ENCODE measurements around the gene RPL27A. TPM values are rescaled to one million over a fixed set of nuclear protein-coding genes. Genes with fewer than 3 reads are reported as not detected.

RPL27A gene
- polyA plus RNA-seq = 1,000 to 10,000 TPM; 1,341 to 3,208 (median 1,820) TPM

GRCh38 chr11:8682303-8683114 lies at the start of gene RPL27A, which contains the start of gene TRIM66:
Gene RPL27A (plus strand): TSS chr11:8682792. CDS start chr11:8682814, 22 bp downstream.
Gene TRIM66 (minus strand): TSS chr11:8682665. CDS start chr11:8672274, 10,391 bp downstream.
- H3K4me3 Mint-ChIP-seq = peak within 1 kb of the TSS; percentile 93 to 96 (median 95)
- H3K9me3 Mint-ChIP-seq = no peaks in the 10 kb centered on the region
- H3K27me3 Mint-ChIP-seq (ENCODE audit: low read depth in 3 of 3) = peaks cover 2 to 13% (median 13%) of the 10 kb centered on the region in 3 donors
- peaks cover 17 to 25% (median 17%) of the 10 kb centered on the region in 3 donors for H3K36me3 Mint-ChIP-seq
- H3K27ac Mint-ChIP-seq = peak within 1 kb of the TSS; percentile 94 to 99 (median 97)
- DNase-seq = peak; percentile 98 to 99 (median 98)
- peaks cover 48 to 56% of the 10 kb centered on the region in 2 donors for H3K4me1 Mint-ChIP-seq

GRCh38 chr11:8634498-8634897 lies 48.1 kb upstream of the RPL27A start:
- H3K27me3 Mint-ChIP-seq (ENCODE audit: low read depth in 3 of 3) = peaks cover 0 to 2% (median 0%) of the 10 kb centered on the region in 3 donors
- no peak overlapping the region for H3K27ac Mint-ChIP-seq
- no peak overlapping the region for H3K4me3 Mint-ChIP-seq
- H3K36me3 Mint-ChIP-seq = peaks cover 28 to 57% (median 55%) of the 10 kb centered on the region in 3 donors
- H3K4me1 Mint-ChIP-seq = no peaks in the 10 kb centered on the region
- peaks cover 0 to 4% (median 0%) of the 10 kb centered on the region in 6 donors for H3K9me3 Mint-ChIP-seq
- DNase-seq = no peak

DNA sequence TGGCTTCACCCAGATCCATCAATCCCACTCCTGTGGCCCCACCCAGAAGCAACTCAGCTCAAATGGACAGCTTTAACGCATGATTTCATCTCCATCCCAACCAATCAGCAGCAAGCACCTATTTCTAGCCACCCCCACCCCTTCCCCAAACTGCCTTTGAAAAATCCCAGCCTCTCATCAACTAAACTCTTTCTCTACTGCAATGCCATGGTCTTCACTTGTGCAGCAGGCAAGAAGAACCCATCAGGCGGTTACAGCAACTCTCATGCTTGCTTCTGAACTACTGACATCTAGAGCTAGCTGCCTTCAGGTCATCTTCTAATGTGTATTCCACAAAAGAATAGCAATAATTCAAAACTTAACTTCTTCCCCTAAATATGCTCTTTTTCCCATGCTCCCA lies 46.5 kb upstream of the RPL27A start:
- no peak overlapping the region for H3K4me3 Mint-ChIP-seq
- no peaks in the 10 kb centered on the region for H3K27me3 Mint-ChIP-seq (ENCODE audit: low read depth in 3 of 3)
- peaks cover 29 to 65% (median 60%) of the 10 kb centered on the region in 3 donors for H3K36me3 Mint-ChIP-seq

DNA sequence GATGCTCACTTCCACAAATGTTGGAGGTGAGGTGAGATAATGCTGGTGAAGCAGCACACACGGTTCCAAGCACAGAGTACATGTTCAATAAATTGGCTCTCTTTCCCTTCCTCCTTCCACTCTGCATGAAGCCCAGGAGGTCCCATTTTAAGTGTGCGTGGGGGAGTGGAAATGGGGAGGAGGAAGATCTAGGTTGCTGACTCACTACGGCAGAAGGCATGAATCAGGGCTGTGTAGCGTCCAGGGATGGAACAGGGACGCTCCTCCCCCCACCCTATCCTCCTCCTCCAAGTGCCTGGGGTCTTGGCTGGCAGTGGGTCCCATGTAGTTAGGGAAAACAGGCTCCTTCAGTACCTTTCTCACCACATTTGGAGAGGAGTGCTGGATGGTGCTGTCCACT lies 44.3 kb upstream of the RPL27A start:
- Mint-ChIP-seq H3K9me3 (peaks cover 0 to 4% (median 0%) of the 10 kb centered on the region in 6 donors), H3K4me1 (no peaks in the 10 kb centered on the region), H3K27me3 (ENCODE audit: low read depth in 3 of 3) (no peaks in the 10 kb centered on the region), H3K36me3 (peaks cover 36 to 70% (median 60%) of the 10 kb centered on the region in 3 donors), H3K27ac (no peak overlapping the region), H3K4me3 (no peak overlapping the region)
- DNase-seq = no peak

More for the DNA sequence above, 46.5 kb upstream of the RPL27A start:
- Mint-ChIP-seq H3K4me1 (no peaks in the 10 kb centered on the region), H3K9me3 (peaks cover 0 to 4% (median 0%) of the 10 kb centered on the region in 6 donors), H3K27ac (no peak overlapping the region)
- DNase-seq = no peak

DNA sequence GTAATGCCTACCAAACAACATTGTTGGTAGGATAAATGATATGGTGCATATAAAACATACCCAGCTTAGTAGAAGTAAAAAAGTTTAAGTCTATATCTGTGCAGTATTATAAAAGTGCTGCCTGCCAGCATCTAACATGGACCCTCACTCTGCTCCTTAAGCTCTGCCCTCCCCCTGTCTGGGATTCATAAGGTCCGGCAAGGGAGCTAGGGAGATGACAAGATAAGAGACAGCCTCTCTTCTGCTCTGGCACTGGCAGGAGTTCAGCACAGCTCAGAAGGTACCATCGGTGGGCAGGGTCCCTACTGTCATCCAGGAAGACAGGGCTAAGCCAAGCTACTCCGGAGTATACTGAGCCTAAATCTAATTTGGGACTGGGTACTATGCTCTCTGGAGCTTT lies 42.9 kb upstream of the RPL27A start:
- Mint-ChIP-seq H3K9me3 (peaks cover 0 to 4% (median 0%) of the 10 kb centered on the region in 6 donors), H3K4me1 (no peaks in the 10 kb centered on the region), H3K27me3 (ENCODE audit: low read depth in 3 of 3) (no peaks in the 10 kb centered on the region), H3K27ac (no peak overlapping the region), H3K4me3 (no peak overlapping the region), H3K36me3 (peaks cover 36 to 70% (median 59%) of the 10 kb centered on the region in 3 donors)
- DNase-seq = no peak

GRCh38 chr11:8640267-8640906 lies 42.2 kb upstream of the RPL27A start:
- peaks cover 0 to 4% (median 0%) of the 10 kb centered on the region in 6 donors for H3K9me3 Mint-ChIP-seq
- no peak overlapping the region for H3K27ac Mint-ChIP-seq
- peaks cover 36 to 63% (median 51%) of the 10 kb centered on the region in 3 donors for H3K36me3 Mint-ChIP-seq
- H3K27me3 Mint-ChIP-seq (ENCODE audit: low read depth in 3 of 3) = no peaks in the 10 kb centered on the region
- DNase-seq = no peak
- H3K4me1 Mint-ChIP-seq = no peaks in the 10 kb centered on the region
- no peak overlapping the region for H3K4me3 Mint-ChIP-seq

DNA sequence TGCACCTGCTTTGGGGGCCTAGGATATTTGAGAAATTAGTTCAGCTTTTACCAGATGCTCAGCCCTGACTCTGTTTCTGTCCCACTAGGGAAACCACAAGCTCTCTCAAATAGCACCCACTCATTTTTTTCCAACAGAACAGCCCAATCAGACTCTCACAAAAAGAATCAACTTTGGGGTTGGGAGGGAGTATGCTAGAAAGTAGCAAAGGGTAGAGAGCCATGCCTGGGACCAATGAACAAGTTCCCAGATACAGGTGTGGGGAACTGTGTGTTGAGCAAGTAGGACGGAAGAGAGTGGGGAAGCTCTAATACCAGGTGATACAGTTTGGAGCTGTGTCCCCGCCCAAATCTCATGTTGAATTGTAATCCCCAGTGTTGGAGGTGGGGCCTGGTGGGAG lies 41.3 kb upstream of the RPL27A start:
- H3K9me3 Mint-ChIP-seq = peaks cover 0 to 2% (median 0%) of the 10 kb centered on the region in 6 donors
- H3K36me3 Mint-ChIP-seq = peaks cover 37 to 54% (median 43%) of the 10 kb centered on the region in 3 donors
- H3K4me3 Mint-ChIP-seq = no peak overlapping the region
- no peak for DNase-seq
- no peak overlapping the region for H3K27ac Mint-ChIP-seq
- no peaks in the 10 kb centered on the region for H3K4me1 Mint-ChIP-seq
- no peaks in the 10 kb centered on the region for H3K27me3 Mint-ChIP-seq (ENCODE audit: low read depth in 3 of 3)

DNA sequence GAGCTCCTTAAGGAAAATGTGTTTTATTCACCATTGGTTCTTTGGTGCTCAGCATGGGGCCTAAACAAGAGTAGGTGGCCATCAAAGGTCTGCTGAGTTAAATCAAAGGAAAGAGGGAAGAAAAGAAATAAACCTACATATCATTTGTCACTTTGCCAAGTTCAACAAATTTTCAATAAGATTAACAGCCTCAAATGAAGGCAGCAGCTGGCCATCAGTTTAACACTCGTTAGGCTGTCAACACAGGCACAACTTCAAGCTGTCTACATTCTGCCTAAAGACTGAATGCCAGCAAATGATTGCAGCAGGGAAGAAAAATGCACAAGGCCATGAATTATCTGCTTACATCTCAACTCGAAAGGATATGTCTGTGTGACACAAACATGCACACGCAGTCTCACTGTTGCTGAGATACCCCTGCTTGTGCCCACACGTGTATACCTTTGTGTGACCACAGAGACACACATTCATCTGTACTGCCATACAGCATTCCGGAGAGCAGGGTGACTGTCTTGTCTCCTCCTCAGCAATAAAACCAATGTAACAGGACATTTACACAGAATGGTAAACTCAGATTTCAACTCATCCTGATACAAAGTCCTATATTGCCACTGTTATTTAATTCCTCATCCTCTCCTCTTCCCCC lies 40.3 kb upstream of the RPL27A start:
- Mint-ChIP-seq H3K27me3 (ENCODE audit: low read depth in 3 of 3) (no peaks in the 10 kb centered on the region), H3K36me3 (peaks cover 33 to 44% (median 40%) of the 10 kb centered on the region in 3 donors)

DNA sequence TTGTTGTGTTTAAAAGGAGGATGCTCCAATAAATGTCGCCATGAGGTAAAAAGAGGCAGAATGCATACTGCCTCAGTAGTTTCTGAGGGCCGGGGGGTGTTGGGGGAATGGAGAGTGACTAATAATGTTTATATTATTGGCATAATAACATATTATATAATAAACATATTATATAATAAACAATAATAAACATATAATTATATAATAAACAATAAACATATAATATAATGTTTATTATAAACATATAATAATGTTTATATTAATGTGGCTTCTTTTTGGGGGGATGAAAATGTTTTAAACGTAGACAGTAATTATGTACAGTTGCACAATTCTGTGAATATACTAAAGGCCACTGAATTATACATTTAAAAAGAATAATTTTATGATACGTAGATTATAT lies 35.7 kb upstream of the RPL27A start:
- no peaks in the 10 kb centered on the region for H3K27me3 Mint-ChIP-seq (ENCODE audit: low read depth in 3 of 3)
- no peaks in the 10 kb centered on the region for H3K4me1 Mint-ChIP-seq
- H3K9me3 Mint-ChIP-seq = no peaks in the 10 kb centered on the region
- H3K36me3 Mint-ChIP-seq = peaks cover 21 to 28% (median 24%) of the 10 kb centered on the region in 3 donors
- DNase-seq = no peak
- H3K4me3 Mint-ChIP-seq = no peak overlapping the region
- H3K27ac Mint-ChIP-seq = no peak overlapping the region

More for the DNA sequence above, 40.3 kb upstream of the RPL27A start:
- Mint-ChIP-seq H3K9me3 (no peaks in the 10 kb centered on the region), H3K4me3 (no peak overlapping the region), H3K27ac (no peak overlapping the region), H3K4me1 (no peaks in the 10 kb centered on the region)
- no peak for DNase-seq

GRCh38 chr11:8649361-8649760 lies 33.2 kb upstream of the RPL27A start:
- Mint-ChIP-seq H3K27ac (no peak overlapping the region), H3K4me1 (no peaks in the 10 kb centered on the region), H3K36me3 (peaks cover 20 to 25% (median 23%) of the 10 kb centered on the region in 3 donors), H3K27me3 (ENCODE audit: low read depth in 3 of 3) (no peaks in the 10 kb centered on the region), H3K9me3 (no peaks in the 10 kb centered on the region), H3K4me3 (no peak overlapping the region)
- DNase-seq = no peak

DNA sequence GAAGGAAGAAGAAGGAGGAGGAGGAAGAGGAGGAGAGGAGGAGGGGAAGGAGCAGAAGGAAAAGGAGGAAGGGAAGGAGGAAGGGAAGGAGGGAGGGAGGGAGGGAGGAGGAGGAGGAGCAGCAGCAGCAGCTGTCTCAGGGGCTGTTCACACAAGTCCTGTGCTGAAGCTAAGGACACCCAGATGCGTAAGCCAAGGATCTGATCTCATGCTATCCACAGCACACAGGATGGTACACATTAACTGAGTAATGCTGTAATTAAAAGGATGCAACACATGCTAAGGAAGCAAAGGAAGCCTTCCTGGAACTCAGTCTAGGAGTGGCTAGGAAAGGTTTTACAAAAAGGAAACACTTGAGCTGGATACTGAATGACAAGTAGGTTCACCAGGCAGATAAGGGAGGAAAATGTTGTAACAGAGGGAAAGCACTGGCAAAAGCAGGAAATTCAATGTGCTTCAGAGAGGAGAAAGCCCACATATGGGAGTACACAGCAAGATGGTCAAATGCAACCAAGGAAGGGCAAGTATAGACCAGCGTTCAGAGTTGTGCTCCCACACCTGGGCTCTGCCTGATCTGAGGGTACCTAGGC lies 32.1 kb upstream of the RPL27A start:
- DNase-seq = no peak
- no peaks in the 10 kb centered on the region for H3K27me3 Mint-ChIP-seq (ENCODE audit: low read depth in 3 of 3)
- H3K27ac Mint-ChIP-seq = no peak overlapping the region
- no peaks in the 10 kb centered on the region for H3K4me1 Mint-ChIP-seq
- no peak overlapping the region for H3K4me3 Mint-ChIP-seq
- H3K36me3 Mint-ChIP-seq = peaks cover 20 to 25% (median 24%) of the 10 kb centered on the region in 3 donors
- H3K9me3 Mint-ChIP-seq = no peaks in the 10 kb centered on the region

DNA sequence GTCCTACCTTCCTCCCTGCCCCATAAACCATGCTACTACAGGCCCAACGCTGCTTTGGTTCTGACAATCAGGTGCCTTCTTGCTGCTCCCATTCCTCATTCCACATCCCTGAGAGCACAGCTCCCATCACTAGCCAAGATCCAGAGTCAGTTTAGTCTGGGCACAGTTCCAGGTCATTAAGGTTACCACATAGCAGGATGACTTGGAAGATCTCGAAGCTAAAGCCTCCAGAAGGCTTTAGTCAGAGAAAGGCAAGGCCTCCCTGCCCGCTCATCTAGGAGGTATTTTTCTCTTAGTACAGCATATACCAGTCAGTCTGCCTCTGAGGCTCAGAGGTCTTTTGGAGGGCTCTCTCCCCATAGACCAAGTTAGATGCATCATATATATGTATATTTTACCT lies 30.5 kb upstream of the RPL27A start:
- no peaks in the 10 kb centered on the region for H3K9me3 Mint-ChIP-seq
- H3K27ac Mint-ChIP-seq = no peak overlapping the region
- no peaks in the 10 kb centered on the region for H3K4me1 Mint-ChIP-seq
- no peak for DNase-seq
- peaks cover 15 to 27% (median 19%) of the 10 kb centered on the region in 3 donors for H3K36me3 Mint-ChIP-seq
- no peaks in the 10 kb centered on the region for H3K27me3 Mint-ChIP-seq (ENCODE audit: low read depth in 3 of 3)
- no peak overlapping the region for H3K4me3 Mint-ChIP-seq

DNA sequence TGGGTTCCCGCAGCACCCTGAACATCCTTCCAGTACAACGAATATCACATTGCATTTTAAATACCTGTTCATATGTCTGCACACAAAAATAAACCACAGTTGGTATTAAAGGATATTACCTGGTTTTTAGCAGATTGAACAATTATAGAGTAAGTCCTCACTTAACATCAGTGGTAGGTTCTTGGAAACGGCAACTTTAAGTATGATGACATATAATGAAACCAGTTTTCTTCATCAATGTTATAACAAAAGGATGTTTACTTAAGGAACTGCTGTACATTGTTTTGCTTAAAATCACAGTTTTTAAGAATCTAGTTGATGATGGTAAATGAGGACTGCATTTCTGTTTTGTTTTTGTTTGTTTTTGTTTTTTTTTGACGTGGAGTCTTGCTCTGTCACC lies 28.1 kb upstream of the RPL27A start:
- Mint-ChIP-seq H3K27me3 (ENCODE audit: low read depth in 3 of 3) (peaks cover 0 to 1% (median 0%) of the 10 kb centered on the region in 3 donors), H3K36me3 (peaks cover 10 to 19% (median 13%) of the 10 kb centered on the region in 3 donors), H3K9me3 (peaks cover 0 to 2% (median 0%) of the 10 kb centered on the region in 6 donors), H3K4me3 (no peak overlapping the region), H3K4me1 (no peaks in the 10 kb centered on the region), H3K27ac (no peak overlapping the region)
- DNase-seq = no peak
